Lung (tissue), 12 donors: ENCODE data around the gene P2RY6. TPM values are rescaled to one million over a fixed set of nuclear protein-coding genes. Genes with fewer than 3 reads are reported as not detected.

Source experiments
- ATAC-seq: fragments of 200-7000 bp; cut with Tn5 transposase; one replicate; pipeline ENCODE4 v1.9.1; 2020; ENCODE audit warnings: moderate number of reproducible peaks; ENCODE audit not compliant: insufficient read depth, low FRiP score
- DNase-seq, 3 donors: peaks; one replicate each; pipeline ENCODE4 v3.0.0-alpha.2; 2013 to 2017
- H3K27ac ChIP-seq, 2 donors: one replicate each; pipeline ENCODE4 v1.5.1; 2013; ENCODE audit warnings: mild to moderate bottlenecking in 2 of 2, moderate library complexity in 2 of 2, control low read depth in 1 of 2, inconsistent platforms in 1 of 2, low read depth in 1 of 2, low read length in 1 of 2
- H3K27me3 ChIP-seq, 3 donors: one replicate each; pipeline ENCODE4 v1.5.1; 2013; ENCODE audit warnings: low read length in 2 of 3; ENCODE audit not compliant: control insufficient read depth in 3 of 3, insufficient read depth in 3 of 3
- H3K36me3 ChIP-seq, 4 donors: one replicate each; pipeline ENCODE4 v1.5.1; 2013; ENCODE audit warnings: low read length in 4 of 4, mild to moderate bottlenecking in 1 of 4, moderate library complexity in 1 of 4; ENCODE audit not compliant: control insufficient read depth in 4 of 4, insufficient read depth in 4 of 4
- H3K4me1 ChIP-seq, 5 donors: one replicate each; pipeline ENCODE4 v1.5.1; 2013; ENCODE audit warnings: low read length in 5 of 5, mild to moderate bottlenecking in 2 of 5, moderate library complexity in 1 of 5; ENCODE audit not compliant: control insufficient read depth in 5 of 5, insufficient read depth in 5 of 5
- H3K4me3 ChIP-seq: one replicate; pipeline ENCODE4 v1.5.1; 2013; ENCODE audit warnings: mild to moderate bottlenecking, control low read depth, moderate library complexity
- H3K9ac ChIP-seq, 2 donors: one replicate each; pipeline ENCODE4 v1.5.1; 2013; ENCODE audit warnings: low read length in 2 of 2, control low read depth in 1 of 2; ENCODE audit not compliant: insufficient read depth in 1 of 2
- H3K9me3 ChIP-seq, 4 donors: one replicate each; pipeline ENCODE4 v1.5.1; 2013; ENCODE audit warnings: low read length in 3 of 4, mild to moderate bottlenecking in 1 of 4, moderate library complexity in 1 of 4; ENCODE audit not compliant: control insufficient read depth in 4 of 4, insufficient read depth in 3 of 4
- CTCF ChIP-seq: IDR thresholded peaks from 2 replicates; pipeline ENCODE4 v1.5.1; 2012; ENCODE audit warnings: mild to moderate bottlenecking; ENCODE audit errors: control extremely low read depth, extremely low read depth
- WGBS, 2 donors: extraction: QIAGEN DNeasy Blood & Tissue Kit; methylation state at CpG; one replicate each; pipeline ENCODE4 v1.1.7; 2013; 5-methylcytosine and 5-hydroxymethylcytosine counted together
- polyA plus RNA-seq, 2 donors: library from polyadenylated mRNA; stranded (reverse); fragments of 200-250 nt; gene quantifications; one replicate each; pipeline ENCODE4 v1.2.1, GENCODE V29; 2013
- total RNA-seq, 2 donors: library from RNA; depleted of rRNA in 1 of 2; stranded (reverse); fragments of >200 nt in 1 of 2; gene quantifications; one replicate each; pipeline ENCODE4 v1.2.1, GENCODE V29; 2014 to 2021
- donor health status: control.
- donor health status: control.
- donor health status: Bipolar disorder and iron deficiency.
- donor health status: healthy.
- donor health status: DM: yes; HTN: yes; CAD: no.

P2RY6 gene
- total and polyA plus RNA-seq, 4 donors: 3.0 to 13.0 (median 3.6) TPM

- DNase-seq (no peak), ATAC-seq (no peak)
- Histone ChIP-seq H3K27ac (no peak overlapping the region), H3K27me3 (no peaks in the 10 kb centered on the region), H3K4me1 (peaks cover 0 to 16% (median 6%) of the 10 kb centered on the region in 5 donors), H3K36me3 (peaks cover 0 to 5% (median 4%) of the 10 kb centered on the region in 4 donors), H3K9ac (no peak overlapping the region), H3K9me3 (no peaks in the 10 kb centered on the region), H3K4me3 (no peak overlapping the region)
- 63 to 78% methylated on average over 39 to 40 of the region's 40 CpGs for WGBS, 2 donors
- no peak for TF ChIP-seq CTCF
Measured at GRCh38 chr11:73343076-73343873, 71.1 kb downstream of the P2RY6 start.

- TF ChIP-seq CTCF: no peak
- no peak for DNase-seq
- no peak overlapping the region for H3K27ac ChIP-seq
Measured at GRCh38 chr11:73344191-73344607, 72.1 kb downstream of the P2RY6 start.

GRCh38 chr11:73345481-73346160 is 73.5 kb downstream of the P2RY6 start:
- no peaks in the 10 kb centered on the region for H3K27me3 ChIP-seq
- no peak for TF ChIP-seq CTCF
- H3K9me3 ChIP-seq: no peaks in the 10 kb centered on the region
- no peak overlapping the region for H3K27ac ChIP-seq
- peaks cover 0 to 17% (median 6%) of the 10 kb centered on the region in 5 donors for H3K4me1 ChIP-seq
- WGBS, 2 donors: 89 to 90% methylated on average over 5 of the region's 5 CpGs
- no peak overlapping the region for H3K4me3 ChIP-seq
- ATAC-seq: no peak
- no peak for DNase-seq
- H3K9ac ChIP-seq: no peak overlapping the region
- peaks cover 0 to 6% (median 6%) of the 10 kb centered on the region in 4 donors for H3K36me3 ChIP-seq

More at GRCh38 chr11:73344191-73344607, 72.1 kb downstream of the P2RY6 start:
- no peak for ATAC-seq
- Histone ChIP-seq H3K36me3 (peaks cover 0 to 6% (median 6%) of the 10 kb centered on the region in 4 donors), H3K9ac (no peak overlapping the region), H3K4me3 (no peak overlapping the region), H3K4me1 (peaks cover 0 to 16% (median 6%) of the 10 kb centered on the region in 5 donors), H3K9me3 (no peaks in the 10 kb centered on the region), H3K27me3 (no peaks in the 10 kb centered on the region)
- WGBS, 2 donors: 65 to 75% methylated on average over 20 of the region's 20 CpGs
